Measurements from ENCODE around the gene ARHGAP22.
A peak's percentile ranks its signal among the peaks of the same experiment; 100 is the strongest.

The ARHGAP22 gene

GRCh38 chr10:48633381-48634197, 28.7 kb upstream of the ARHGAP22 start:
- DNase-seq = no peak

- DNase-seq = no peak
Measured at GRCh38 chr10:48632166-48632565, 27.3 kb upstream of the ARHGAP22 start.

GRCh38 chr10:48627984-48628609, 23.2 kb upstream of the ARHGAP22 start:
- peak in 1 of 2 experiments; percentile 4 for DNase-seq

- no peak for DNase-seq
Measured at GRCh38 chr10:48626986-48627731, 22.3 kb upstream of the ARHGAP22 start.

- no peak for DNase-seq
Measured at GRCh38 chr10:48626447-48626846, 21.6 kb upstream of the ARHGAP22 start.

GRCh38 chr10:48625826-48626134, 20.9 kb upstream of the ARHGAP22 start:
- no peak for DNase-seq

- DNase-seq = no peak
Measured at GRCh38 chr10:48623607-48624132, 18.8 kb upstream of the ARHGAP22 start.

GRCh38 chr10:48623009-48623408, 18.1 kb upstream of the ARHGAP22 start:
- no peak for DNase-seq

- DNase-seq = no peak
Measured at GRCh38 chr10:48620719-48621118, 15.8 kb upstream of the ARHGAP22 start.

GRCh38 chr10:48616436-48616835, 11.6 kb upstream of the ARHGAP22 start:
- no peak for DNase-seq

- DNase-seq = no peak
Measured at GRCh38 chr10:48614481-48615390, 9.9 kb upstream of the ARHGAP22 start.

- DNase-seq = no peak
Measured at GRCh38 chr10:48613016-48613415, 8.1 kb upstream of the ARHGAP22 start.

- no peak for DNase-seq
Measured at GRCh38 chr10:48612236-48612943, 7.5 kb upstream of the ARHGAP22 start.

- DNase-seq = no peak
Measured at GRCh38 chr10:48611133-48611532, 6.3 kb upstream of the ARHGAP22 start.

GRCh38 chr10:48610585-48611093, 5.8 kb upstream of the ARHGAP22 start:
- DNase-seq = no peak

- no peak for DNase-seq
Measured at GRCh38 chr10:48609899-48610584, 5.2 kb upstream of the ARHGAP22 start.

GRCh38 chr10:48609441-48609840, 4.6 kb upstream of the ARHGAP22 start:
- DNase-seq = no peak

- no peak for DNase-seq
Measured at GRCh38 chr10:48608976-48609375, 4.1 kb upstream of the ARHGAP22 start.

GRCh38 chr10:48608279-48608681, 3.4 kb upstream of the ARHGAP22 start:
- DNase-seq = no peak

- no peak for DNase-seq
Measured at GRCh38 chr10:48607356-48608278, 2.7 kb upstream of the ARHGAP22 start.
